ENCODE measurements around the gene H3-3A. TPM values are rescaled to one million over a fixed set of nuclear protein-coding genes. Genes with fewer than 3 reads are reported as not detected.

The H3-3A gene
- total RNA-seq, 1 donor from 2014 or later = 806 TPM

GRCh38 chr1:226052061-226052460 lies 10.5 kb upstream of the H3-3A start:
- no peak for DNase-seq (ENCODE audit: low spot score in 2 of 2, unreplicated experiment in 2 of 2)
- H3K4me3 Mint-ChIP-seq = no peak overlapping the region

GRCh38 chr1:226054519-226055327 lies 7.8 kb upstream of the H3-3A start:
- no peak for TF ChIP-seq CTCF (IDR thresholded peaks at IDR 0.05; ENCODE audit: unreplicated experiment)
- no peaks in the 10 kb centered on the region for H3K4me1 Mint-ChIP-seq
- H3K9me3 Mint-ChIP-seq = no peaks in the 10 kb centered on the region
- no peak overlapping the region for H3K4me3 Mint-ChIP-seq
- H3K36me3 Mint-ChIP-seq = peaks cover 23% of the 10 kb centered on the region
- H3K27ac Mint-ChIP-seq = peak overlapping the region; percentile 23
- H3K27me3 Mint-ChIP-seq (ENCODE audit: low read depth) = no peaks in the 10 kb centered on the region
- no peak for DNase-seq (ENCODE audit: low spot score in 2 of 2, unreplicated experiment in 2 of 2)

More at GRCh38 chr1:226052061-226052460, 10.5 kb upstream of the H3-3A start:
- H3K9me3 Mint-ChIP-seq = no peaks in the 10 kb centered on the region
- no peaks in the 10 kb centered on the region for H3K27me3 Mint-ChIP-seq (ENCODE audit: low read depth)
- H3K4me1 Mint-ChIP-seq = no peaks in the 10 kb centered on the region
- peaks cover 12% of the 10 kb centered on the region for H3K36me3 Mint-ChIP-seq
- no peak for TF ChIP-seq CTCF (IDR thresholded peaks at IDR 0.05; ENCODE audit: unreplicated experiment)
- no peak overlapping the region for H3K27ac Mint-ChIP-seq

GRCh38 chr1:226059709-226060108 lies 2.8 kb upstream of the H3-3A start:
- Mint-ChIP-seq H3K9me3 (no peaks in the 10 kb centered on the region), H3K27ac (no peak overlapping the region), H3K4me3 (no peak overlapping the region), H3K36me3 (peaks cover 15% of the 10 kb centered on the region), H3K4me1 (peaks cover 14% of the 10 kb centered on the region), H3K27me3 (ENCODE audit: low read depth) (no peaks in the 10 kb centered on the region)
- no peak for TF ChIP-seq CTCF (IDR thresholded peaks at IDR 0.05; ENCODE audit: unreplicated experiment)
- DNase-seq (ENCODE audit: low spot score in 2 of 2, unreplicated experiment in 2 of 2) = no peak

GRCh38 chr1:226060427-226060826 lies 2.1 kb upstream of the H3-3A start:
- Mint-ChIP-seq H3K9me3 (no peaks in the 10 kb centered on the region), H3K4me1 (peaks cover 19% of the 10 kb centered on the region), H3K36me3 (peaks cover 18% of the 10 kb centered on the region), H3K27me3 (ENCODE audit: low read depth) (no peaks in the 10 kb centered on the region), H3K27ac (peak overlapping the region; percentile 98), H3K4me3 (no peak overlapping the region)
- no peak for DNase-seq (ENCODE audit: low spot score in 2 of 2, unreplicated experiment in 2 of 2)
- no peak for TF ChIP-seq CTCF (IDR thresholded peaks at IDR 0.05; ENCODE audit: unreplicated experiment)

- no peak for DNase-seq (ENCODE audit: low spot score in 2 of 2, unreplicated experiment in 2 of 2)
- Mint-ChIP-seq H3K4me1 (peaks cover 27% of the 10 kb centered on the region), H3K9me3 (no peaks in the 10 kb centered on the region), H3K27ac (peak overlapping the region; percentile 98), H3K27me3 (ENCODE audit: low read depth) (no peaks in the 10 kb centered on the region), H3K4me3 (peak overlapping the region; percentile 91), H3K36me3 (peaks cover 20% of the 10 kb centered on the region)
- no peak for TF ChIP-seq CTCF (IDR thresholded peaks at IDR 0.05; ENCODE audit: unreplicated experiment)
Measured at GRCh38 chr1:226061068-226061840, 1.3 kb upstream of the H3-3A start.
